ENCODE data around the gene SHANK1. TPM values are rescaled to one million over a fixed set of nuclear protein-coding genes. Genes with fewer than 3 reads are reported as not detected.

The SHANK1 gene
- total and polyA plus RNA-seq, 2 of the 13 experiments (the other 11 are each of a cell fraction or from before 2014, with no cell fraction given) = not detected

- TF ChIP-seq ZNF687 (CRISPR knock-in tag; IDR thresholded peaks at IDR 0.05) (peak; percentile 54; the same call in 1 of the 2 replicates), SRSF9 (IDR thresholded peaks at IDR 0.05; ENCODE audit: borderline replicate concordance, insufficient read depth, low read depth, low read length, poor library complexity, severe bottlenecking) (no peak), HNF4G (IDR thresholded peaks at IDR 0.05; ENCODE audit: borderline replicate concordance, low read depth, low read length) (no peak), HNF4G (CRISPR knock-in tag; IDR thresholded peaks at IDR 0.05; ENCODE audit: borderline replicate concordance, low read depth) (no peak), ZBTB14 (CRISPR knock-in tag; IDR thresholded peaks at IDR 0.05) (peak; percentile 76), TCF7L2 (IDR thresholded peaks at IDR 0.05; ENCODE audit: low read depth, low read length) (no peak), ZNF614 (CRISPR knock-in tag; IDR thresholded peaks at IDR 0.05; ENCODE audit: borderline replicate concordance) (no peak), PITX1 (CRISPR knock-in tag; IDR thresholded peaks at IDR 0.05) (no peak), SALL1 (CRISPR knock-in tag; IDR thresholded peaks at IDR 0.05) (peak; percentile 1; the same call in 1 of the 2 replicates), ZNF496 (CRISPR knock-in tag; IDR thresholded peaks at IDR 0.05; ENCODE audit: insufficient replicate concordance) (no peak), ZNF768 (CRISPR knock-in tag; IDR thresholded peaks at IDR 0.05) (peak; percentile 36; the same call in 1 of the 2 replicates), HNRNPL (IDR thresholded peaks at IDR 0.05; ENCODE audit: low read depth, low read length) (no peak), ZBED4 (CRISPR knock-in tag; IDR thresholded peaks at IDR 0.05; ENCODE audit: borderline replicate concordance) (peak; percentile 28; the same call in 1 of the 2 replicates), ARID4A (CRISPR knock-in tag; IDR thresholded peaks at IDR 0.05; ENCODE audit: borderline replicate concordance) (peak; percentile 23; the same call in 1 of the 2 replicates)
These were observed 5.1 kb upstream of the SHANK1 start (continued) for GRCh38 chr19:50724522-50725217.

All from HepG2 (cell line).